Stimulated activated naive B cell treated with anti-CD40 and anti-IgM and Interleukin-4, amounts not matched to agents 10 μg/mL and 1 μg/mL and 100 μg/mL, for 72 hours (primary cell): ENCODE results near the gene KRT33A.
A peak's percentile ranks its signal among the peaks of the same experiment; 100 is the strongest.
"Not testable (repeated sequence)": the region's sequence is repeated elsewhere in the genome, so short reads cannot be mapped to it uniquely, and the experiment has no call there.

Experiments used
- ATAC-seq, 2 donors: fragments of 150-1000 bp; cut with Tn5 transposase; replicated peaks; 2 replicates each; pipeline ENCODE4 v1.10.0; 2021; ENCODE audit warnings: moderate library complexity in 1 of 2
- DNase-seq: peaks from one replicate; pipeline ENCODE4 v3.0.0; 2021
- H3K27ac Mint-ChIP-seq: one replicate; pipeline ENCODE4 v1.8.0; 2022; ENCODE audit warnings: mild to moderate bottlenecking, mixed read lengths
- H3K27me3 Mint-ChIP-seq, 2 donors: one replicate each; pipeline ENCODE4 v1.8.0; 2022; ENCODE audit warnings: mixed read lengths in 2 of 2
- H3K36me3 Mint-ChIP-seq, 2 donors: one replicate each; pipeline ENCODE4 v1.8.0; 2022; ENCODE audit warnings: mixed read lengths in 2 of 2, mild to moderate bottlenecking in 1 of 2
- H3K4me1 Mint-ChIP-seq, 2 donors: one replicate each; pipeline ENCODE4 v1.8.0; 2022; ENCODE audit warnings: mixed read lengths in 2 of 2, mild to moderate bottlenecking in 1 of 2
- H3K4me3 Mint-ChIP-seq, 2 donors: one replicate each; pipeline ENCODE4 v1.8.0; 2022; ENCODE audit warnings: mild to moderate bottlenecking in 2 of 2, mixed read lengths in 2 of 2, moderate library complexity in 1 of 2
- H3K9me3 Mint-ChIP-seq, 2 donors: one replicate each; pipeline ENCODE4 v1.8.0; 2022; ENCODE audit warnings: mixed read lengths in 2 of 2, mild to moderate bottlenecking in 1 of 2

The KRT33A gene

GRCh38 chr17:41347869-41348760 is 2.5 kb downstream of the KRT33A start:
- no peak for ATAC-seq
- Mint-ChIP-seq H3K4me3 (no peak overlapping the region), H3K36me3 (peaks cover 2 to 3% of the 10 kb centered on the region in 2 donors), H3K27ac (no peak overlapping the region), H3K9me3 (peaks cover 2 to 3% of the 10 kb centered on the region in 2 donors), H3K27me3 (peaks cover 17 to 36% of the 10 kb centered on the region in 2 donors), H3K4me1 (no peaks in the 10 kb centered on the region)
- DNase-seq = no peak

- not testable (repeated sequence) for DNase-seq, H3K4me1 Mint-ChIP-seq, H3K36me3 Mint-ChIP-seq, ATAC-seq, H3K4me3 Mint-ChIP-seq, H3K27ac Mint-ChIP-seq
- Mint-ChIP-seq H3K9me3 (peaks cover 10% of the 10 kb centered on the region in 2 donors), H3K27me3 (peaks cover 7 to 26% of the 10 kb centered on the region in 2 donors)
Measured at GRCh38 chr17:41346421-41346820, 4.2 kb downstream of the KRT33A start.

- ATAC-seq (no peak), DNase-seq (no peak)
- Mint-ChIP-seq H3K36me3 (peaks cover 3 to 5% of the 10 kb centered on the region in 2 donors), H3K27ac (no peak overlapping the region), H3K9me3 (peaks cover 10% of the 10 kb centered on the region in 2 donors), H3K4me1 (peaks cover 0 to under 1% of the 10 kb centered on the region in 2 donors), H3K4me3 (no peak overlapping the region), H3K27me3 (peaks cover 7 to 22% of the 10 kb centered on the region in 2 donors)
Measured at GRCh38 chr17:41345992-41346391, 4.6 kb downstream of the KRT33A start.

DNA sequence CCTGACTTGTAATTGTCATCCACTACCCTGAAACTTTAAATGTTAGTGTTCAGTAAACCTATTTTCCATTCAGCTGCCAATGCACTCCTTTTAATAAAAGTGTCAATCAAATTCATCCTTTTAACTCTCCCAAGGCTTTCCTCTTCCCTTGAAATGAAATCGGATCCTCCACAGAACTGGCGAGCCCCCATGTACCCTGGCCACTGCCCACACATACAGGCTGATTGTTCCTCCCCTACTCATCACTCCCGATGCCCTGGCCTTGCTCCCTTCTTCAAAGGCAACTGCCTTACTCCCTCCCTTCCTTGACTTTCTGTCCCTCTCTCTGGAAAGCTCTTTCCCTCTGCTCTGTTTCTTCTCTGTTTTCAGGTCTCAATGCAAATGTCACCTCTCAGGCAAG is 7.6 kb downstream of the KRT33A start:
- Mint-ChIP-seq H3K4me3 (no peak overlapping the region), H3K9me3 (peaks cover 10% of the 10 kb centered on the region in 2 donors), H3K4me1 (peaks cover 14 to 15% of the 10 kb centered on the region in 2 donors), H3K27me3 (peaks cover 7 to 18% of the 10 kb centered on the region in 2 donors), H3K27ac (no peak overlapping the region), H3K36me3 (peaks cover 3 to 5% of the 10 kb centered on the region in 2 donors)
- DNase-seq (no peak), ATAC-seq (no peak)

DNA sequence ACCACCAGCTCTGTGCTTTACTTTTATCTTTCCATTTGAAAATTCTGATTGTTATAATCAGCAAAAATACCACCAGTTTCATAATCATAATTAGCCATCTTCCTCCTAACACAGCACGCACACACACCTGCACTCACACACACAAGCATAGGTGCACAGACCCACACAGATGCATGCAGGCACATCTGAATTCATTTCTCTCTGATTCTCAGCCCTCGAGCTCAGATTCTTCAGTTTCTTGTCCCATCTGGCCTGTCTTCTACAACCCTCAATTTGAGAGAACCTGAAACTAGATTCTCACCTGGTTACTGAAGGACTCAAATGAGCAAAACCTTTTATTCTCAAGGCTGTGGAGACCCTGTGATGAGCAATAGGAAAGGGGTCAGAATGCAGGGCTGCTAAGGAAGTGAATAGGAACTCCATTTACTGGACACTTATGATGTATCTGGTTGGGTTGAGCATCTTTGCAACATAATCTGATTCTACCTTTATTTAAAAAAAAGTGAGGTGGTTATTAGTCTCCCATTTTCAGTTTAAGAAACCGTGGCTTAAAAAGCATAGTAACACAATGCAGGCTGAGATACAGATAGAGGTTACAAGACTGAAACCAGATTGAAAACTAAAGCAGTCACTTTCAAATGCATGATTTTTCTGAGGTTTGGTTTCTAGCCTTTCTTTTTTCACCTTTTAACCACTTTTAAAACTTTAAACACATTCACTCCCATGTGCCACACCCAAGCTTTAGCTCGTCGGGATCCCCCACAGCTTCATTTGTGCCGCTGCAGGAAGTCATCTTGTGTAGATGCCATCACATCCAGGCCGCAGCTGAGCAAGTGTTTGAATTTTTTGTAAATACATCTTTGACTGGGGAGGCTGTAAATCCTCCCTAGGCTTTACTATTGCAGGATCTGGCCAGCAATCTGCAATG is 9.4 kb downstream of the KRT33A start:
- Mint-ChIP-seq H3K9me3 (peaks cover 10% of the 10 kb centered on the region in 2 donors), H3K36me3 (peaks cover 3 to 5% of the 10 kb centered on the region in 2 donors), H3K27ac (no peak overlapping the region), H3K4me3 (no peak overlapping the region), H3K27me3 (peaks cover 4 to 12% of the 10 kb centered on the region in 2 donors), H3K4me1 (peaks cover 14 to 15% of the 10 kb centered on the region in 2 donors)
- ATAC-seq = no peak
- DNase-seq = no peak

DNA sequence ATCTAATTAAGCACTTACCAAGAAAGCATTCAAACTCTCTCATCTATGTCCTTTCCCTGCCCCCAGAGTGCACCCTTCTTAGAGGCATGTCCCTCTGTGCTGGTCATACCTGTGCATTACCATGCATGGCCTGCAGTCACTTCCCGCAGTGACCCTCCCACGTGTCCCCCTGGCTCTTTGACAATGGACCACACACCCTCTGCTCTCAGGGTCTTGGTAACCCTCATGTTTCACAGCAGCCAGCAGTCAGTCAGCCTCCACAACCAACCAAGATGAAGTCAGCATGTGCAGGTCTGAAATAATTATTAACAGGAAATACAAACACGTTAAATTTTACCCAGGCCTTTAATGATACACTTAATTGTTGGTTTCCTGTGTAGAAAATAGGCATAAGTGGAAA is 10.1 kb downstream of the KRT33A start:
- no peak for ATAC-seq
- H3K9me3 Mint-ChIP-seq = peaks cover 10% of the 10 kb centered on the region in 2 donors
- peaks cover 3 to 5% of the 10 kb centered on the region in 2 donors for H3K36me3 Mint-ChIP-seq
- H3K27me3 Mint-ChIP-seq = peaks cover 8 to 16% of the 10 kb centered on the region in 2 donors
- H3K4me1 Mint-ChIP-seq = peaks cover 14 to 15% of the 10 kb centered on the region in 2 donors
- DNase-seq = no peak
- no peak overlapping the region for H3K27ac Mint-ChIP-seq
- no peak overlapping the region for H3K4me3 Mint-ChIP-seq

DNA sequence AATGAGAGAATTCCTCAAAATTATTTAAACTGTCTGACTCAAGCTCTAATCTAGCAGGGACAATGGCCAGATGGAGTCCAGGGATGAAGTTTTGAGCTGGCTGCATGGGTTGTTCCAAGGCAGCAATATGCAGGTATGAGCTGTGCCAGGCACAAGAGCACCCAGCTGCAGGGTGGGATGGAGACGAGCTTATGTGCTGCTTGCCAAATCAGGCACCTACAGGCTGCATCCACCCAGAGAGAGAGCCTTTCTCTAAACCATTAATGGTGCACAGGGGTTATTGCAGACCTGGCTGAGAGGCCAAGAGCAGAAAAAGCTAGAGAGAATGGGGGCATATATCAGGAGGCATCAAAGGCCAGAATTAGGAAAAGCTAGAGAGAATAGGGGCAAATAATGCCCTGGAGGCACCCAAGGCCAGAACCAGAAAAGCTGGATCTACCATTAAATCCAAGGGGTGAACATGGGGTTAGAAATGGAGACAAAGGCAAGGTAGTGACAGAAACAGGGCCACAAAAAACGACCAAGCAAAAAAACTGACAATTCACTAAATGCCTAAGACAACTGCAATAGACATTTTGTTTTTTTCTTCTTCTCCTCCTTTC is 11.0 kb downstream of the KRT33A start:
- H3K4me1 Mint-ChIP-seq = peaks cover 16% of the 10 kb centered on the region in 2 donors
- H3K27me3 Mint-ChIP-seq = peaks cover 13 to 24% of the 10 kb centered on the region in 2 donors
- no peak overlapping the region for H3K27ac Mint-ChIP-seq
- H3K36me3 Mint-ChIP-seq = peaks cover 3 to 5% of the 10 kb centered on the region in 2 donors
- DNase-seq = no peak
- no peak overlapping the region for H3K4me3 Mint-ChIP-seq
- no peak for ATAC-seq
- peaks cover 10% of the 10 kb centered on the region in 2 donors for H3K9me3 Mint-ChIP-seq

GRCh38 chr17:41338961-41339485 is 11.6 kb downstream of the KRT33A start:
- Mint-ChIP-seq H3K9me3 (peaks cover 10 to 12% of the 10 kb centered on the region in 2 donors), H3K4me1 (peaks cover 19 to 22% of the 10 kb centered on the region in 2 donors), H3K27ac (no peak overlapping the region), H3K27me3 (peaks cover 16 to 28% of the 10 kb centered on the region in 2 donors), H3K4me3 (no peak overlapping the region), H3K36me3 (peaks cover 3 to 5% of the 10 kb centered on the region in 2 donors)
- ATAC-seq (peak in 1 of 2 donors; percentile 36), DNase-seq (no peak)

- Mint-ChIP-seq H3K4me1 (peaks cover 22 to 26% of the 10 kb centered on the region in 2 donors), H3K27ac (no peak overlapping the region), H3K36me3 (no peaks in the 10 kb centered on the region), H3K9me3 (peaks cover 0 to 6% of the 10 kb centered on the region in 2 donors), H3K27me3 (peaks cover 25 to 29% of the 10 kb centered on the region in 2 donors), H3K4me3 (no peak overlapping the region)
- ATAC-seq (no peak), DNase-seq (no peak)
Measured at GRCh38 chr17:41335747-41336146, 14.9 kb downstream of the KRT33A start.

DNA sequence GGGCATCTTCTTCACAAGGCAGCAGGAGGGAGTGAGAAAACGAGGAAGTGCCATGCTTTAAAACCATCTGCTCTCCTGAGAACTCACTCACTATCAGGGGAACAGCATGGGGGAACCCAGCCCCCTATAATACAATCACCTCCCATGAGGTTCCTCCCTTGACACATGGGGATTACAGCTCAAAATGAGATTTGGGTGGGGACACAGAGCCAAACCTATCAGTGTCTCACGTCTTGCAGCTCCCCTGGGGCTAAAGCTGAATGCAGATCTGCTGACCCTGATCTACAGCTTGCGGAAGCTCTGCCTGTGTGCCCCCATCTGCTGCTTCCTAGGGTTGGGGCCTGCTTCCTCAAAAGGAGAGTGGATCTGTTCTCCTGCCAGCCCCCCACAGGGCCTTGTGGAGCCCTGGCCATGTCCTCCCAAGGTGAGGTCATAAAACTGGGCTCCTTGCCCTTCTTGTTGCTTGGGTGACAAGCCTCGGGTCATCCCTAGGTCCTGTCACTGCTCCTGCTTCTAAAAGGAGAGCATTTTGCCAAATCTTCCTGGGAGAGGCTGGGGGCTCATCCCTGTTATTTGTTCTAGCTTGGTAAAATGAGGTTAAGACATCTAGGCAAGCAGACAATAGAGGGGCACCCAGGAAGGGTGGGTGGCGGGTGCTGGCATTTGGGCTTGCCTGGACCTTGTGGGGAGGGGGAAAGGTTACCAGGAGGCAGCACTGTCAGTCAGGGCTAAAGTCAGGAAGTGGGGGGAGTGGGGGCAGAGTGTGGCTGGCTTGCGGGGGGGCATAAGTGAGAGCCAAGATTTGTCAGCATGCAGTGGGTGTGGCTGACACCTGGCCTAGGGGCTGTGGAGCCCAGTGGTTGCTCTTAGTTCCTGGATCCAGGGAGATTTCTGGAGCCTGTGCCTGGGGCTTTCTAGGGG is 16.0 kb downstream of the KRT33A start:
- ATAC-seq (peak; percentile 29 to 38), DNase-seq (no peak)
- peaks cover 14 to 16% of the 10 kb centered on the region in 2 donors for H3K4me1 Mint-ChIP-seq
- no peak overlapping the region for H3K27ac Mint-ChIP-seq
- peaks cover 23 to 29% of the 10 kb centered on the region in 2 donors for H3K27me3 Mint-ChIP-seq
- H3K4me3 Mint-ChIP-seq = no peak overlapping the region
- peaks cover 0 to 6% of the 10 kb centered on the region in 2 donors for H3K9me3 Mint-ChIP-seq
- H3K36me3 Mint-ChIP-seq = no peaks in the 10 kb centered on the region

- Mint-ChIP-seq H3K4me3 (no peak overlapping the region), H3K27ac (no peak overlapping the region), H3K27me3 (peaks cover 21 to 29% of the 10 kb centered on the region in 2 donors), H3K36me3 (no peaks in the 10 kb centered on the region), H3K4me1 (peaks cover 9 to 14% of the 10 kb centered on the region in 2 donors), H3K9me3 (peaks cover 0 to 6% of the 10 kb centered on the region in 2 donors)
- ATAC-seq = no peak
- no peak for DNase-seq
Measured at GRCh38 chr17:41333836-41334235, 16.8 kb downstream of the KRT33A start.

GRCh38 chr17:41333098-41333497 is 17.5 kb downstream of the KRT33A start:
- H3K9me3 Mint-ChIP-seq = peaks cover 0 to 6% of the 10 kb centered on the region in 2 donors
- no peak for ATAC-seq
- DNase-seq = no peak
- peaks cover 21 to 29% of the 10 kb centered on the region in 2 donors for H3K27me3 Mint-ChIP-seq
- peaks cover 9 to 12% of the 10 kb centered on the region in 2 donors for H3K4me1 Mint-ChIP-seq
- H3K27ac Mint-ChIP-seq = no peak overlapping the region
- H3K36me3 Mint-ChIP-seq = no peaks in the 10 kb centered on the region
- no peak overlapping the region for H3K4me3 Mint-ChIP-seq

GRCh38 chr17:41332239-41332638 is 18.4 kb downstream of the KRT33A start:
- Mint-ChIP-seq H3K4me1 (peaks cover 10 to 12% of the 10 kb centered on the region in 2 donors), H3K36me3 (no peaks in the 10 kb centered on the region), H3K9me3 (peaks cover 0 to 6% of the 10 kb centered on the region in 2 donors), H3K27me3 (peaks cover 21 to 29% of the 10 kb centered on the region in 2 donors), H3K27ac (no peak overlapping the region), H3K4me3 (no peak overlapping the region)
- ATAC-seq = no peak
- DNase-seq = no peak
